RKO (cell line): Measurements from ENCODE around the gene CCDC91.

Experiments
- DNase-seq: peaks from one replicate; pipeline ENCODE4 v3.0.0-alpha.2; 2016; ENCODE audit warnings: low spot score

CCDC91 gene

DNA sequence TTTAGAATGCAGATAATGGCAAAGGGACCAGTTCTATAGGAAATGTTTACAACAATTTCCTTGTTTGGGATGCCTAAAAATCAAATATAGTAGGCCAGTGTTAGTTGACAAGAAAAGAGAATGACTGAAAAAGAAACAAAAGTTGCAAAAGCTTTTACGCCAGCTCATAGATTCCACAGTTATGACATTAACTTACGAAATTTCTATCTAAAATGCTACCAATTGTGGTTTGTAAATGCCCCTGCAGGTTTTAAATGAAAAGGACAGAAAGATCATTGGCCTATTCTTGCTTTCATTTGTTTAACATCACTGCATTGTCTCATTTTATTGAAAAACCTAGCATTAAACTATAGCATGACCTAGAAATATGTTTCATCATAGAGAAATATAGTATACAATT, 345.8 kb downstream of the CCDC91 start:
- DNase-seq, result peak; percentile 15

DNA sequence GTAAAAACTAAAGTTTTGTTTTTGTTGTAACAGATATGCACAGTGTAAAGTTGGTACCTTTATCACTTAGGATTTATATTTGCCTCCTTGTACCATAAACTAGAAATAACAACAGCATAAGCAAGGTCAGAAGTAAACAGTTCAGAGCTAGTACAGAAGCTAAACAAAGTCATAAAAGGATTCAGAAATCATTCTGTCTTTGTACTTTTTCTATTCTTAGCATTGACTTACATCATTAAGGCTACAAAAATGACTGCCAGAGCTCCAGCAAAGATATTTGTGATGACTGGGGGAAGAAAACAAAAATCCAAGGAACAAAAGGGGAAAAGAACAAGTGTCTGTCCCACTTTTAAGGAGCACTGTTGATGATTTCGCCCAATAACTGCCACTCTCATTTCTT, 347.2 kb downstream of the CCDC91 start:
- DNase-seq, result no peak

DNA sequence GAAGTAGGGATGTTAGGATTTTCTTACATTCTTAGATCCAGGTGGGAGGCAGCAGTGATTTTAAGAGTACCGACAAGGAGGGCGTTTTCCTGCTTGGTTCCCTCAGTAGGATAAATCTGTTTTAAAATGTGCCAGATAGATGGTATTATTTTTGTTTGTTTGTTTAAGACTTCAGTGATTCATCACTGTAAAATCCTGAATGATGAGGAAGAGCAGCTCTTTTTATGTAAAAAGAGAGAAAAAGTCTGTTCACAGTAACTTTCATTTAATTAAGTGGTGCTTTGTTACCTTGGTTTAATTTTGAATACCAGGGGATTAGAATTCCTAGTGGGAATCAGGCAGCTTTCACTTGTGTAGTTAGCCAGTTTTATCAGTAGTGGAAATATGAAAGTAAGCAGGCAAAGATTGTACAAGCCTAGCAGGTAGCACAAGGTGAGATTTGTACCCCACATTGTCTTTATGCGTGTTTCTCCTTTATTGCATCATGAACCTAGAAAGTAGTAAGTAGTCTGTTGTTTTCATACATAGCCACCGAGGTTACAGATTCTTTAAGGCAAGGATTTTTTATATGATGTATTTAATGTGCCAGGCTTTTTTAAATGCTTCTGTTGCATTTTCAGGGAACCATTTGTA, 349.6 kb downstream of the CCDC91 start:
- no peak for DNase-seq

DNA sequence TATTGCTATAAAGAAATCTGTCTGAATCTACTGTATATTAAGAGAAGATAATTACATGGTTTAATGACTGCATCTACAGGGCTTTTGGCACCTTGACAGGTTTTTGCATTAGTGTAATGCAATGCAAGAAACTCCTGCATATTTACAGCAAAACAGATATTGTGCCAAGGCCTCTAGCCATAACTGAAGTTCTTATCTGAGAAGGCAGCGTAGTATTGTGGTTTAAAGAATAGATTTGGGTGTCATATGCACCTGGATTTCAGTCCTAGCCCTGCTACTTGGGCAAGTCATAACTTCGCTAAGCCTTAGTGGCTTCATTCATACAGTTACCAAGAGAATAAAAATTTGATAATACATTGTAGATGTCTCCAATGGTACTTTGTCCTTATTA, 350.1 kb downstream of the CCDC91 start:
- DNase-seq, result no peak

DNA sequence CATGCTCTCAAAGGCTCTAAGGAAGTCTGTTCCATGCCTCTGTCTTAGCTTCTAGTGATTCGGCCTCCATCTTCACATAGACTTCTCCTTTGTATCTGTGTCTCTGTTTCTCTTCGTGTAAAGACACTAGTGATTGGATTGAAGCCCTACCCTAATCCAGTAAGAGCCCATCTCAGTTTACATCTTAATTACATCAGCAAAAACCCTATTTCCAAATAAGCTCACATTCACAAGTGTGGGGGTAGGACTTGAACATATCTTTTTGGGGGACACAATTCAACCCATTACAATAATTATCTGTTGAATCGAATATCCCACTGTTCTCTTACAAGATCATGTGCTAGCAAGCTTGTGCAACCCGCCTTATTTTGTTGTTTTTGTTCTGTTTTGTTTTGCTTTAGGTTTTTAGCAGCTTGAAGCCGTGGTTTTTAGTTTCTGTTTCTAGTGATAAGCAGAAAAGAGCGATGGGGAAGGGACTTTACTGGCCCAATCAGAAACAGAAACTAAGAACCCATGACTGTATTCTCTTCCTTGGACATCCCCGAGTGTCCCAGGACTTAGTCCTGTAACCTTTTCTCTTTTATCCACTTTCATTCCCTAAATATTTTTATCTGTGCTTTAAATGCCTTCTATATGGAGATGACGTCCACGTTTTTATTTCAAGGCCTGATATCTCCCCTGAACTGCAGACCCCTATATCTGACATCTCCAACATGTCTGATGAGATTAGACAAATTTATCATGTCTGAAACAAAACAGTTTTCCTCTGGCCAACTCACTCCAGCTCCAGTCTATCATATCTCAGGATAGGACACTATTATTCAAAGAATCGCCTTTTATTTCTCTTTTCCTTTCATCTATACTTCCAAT, 353.0 kb downstream of the CCDC91 start:
- no peak for DNase-seq

DNA sequence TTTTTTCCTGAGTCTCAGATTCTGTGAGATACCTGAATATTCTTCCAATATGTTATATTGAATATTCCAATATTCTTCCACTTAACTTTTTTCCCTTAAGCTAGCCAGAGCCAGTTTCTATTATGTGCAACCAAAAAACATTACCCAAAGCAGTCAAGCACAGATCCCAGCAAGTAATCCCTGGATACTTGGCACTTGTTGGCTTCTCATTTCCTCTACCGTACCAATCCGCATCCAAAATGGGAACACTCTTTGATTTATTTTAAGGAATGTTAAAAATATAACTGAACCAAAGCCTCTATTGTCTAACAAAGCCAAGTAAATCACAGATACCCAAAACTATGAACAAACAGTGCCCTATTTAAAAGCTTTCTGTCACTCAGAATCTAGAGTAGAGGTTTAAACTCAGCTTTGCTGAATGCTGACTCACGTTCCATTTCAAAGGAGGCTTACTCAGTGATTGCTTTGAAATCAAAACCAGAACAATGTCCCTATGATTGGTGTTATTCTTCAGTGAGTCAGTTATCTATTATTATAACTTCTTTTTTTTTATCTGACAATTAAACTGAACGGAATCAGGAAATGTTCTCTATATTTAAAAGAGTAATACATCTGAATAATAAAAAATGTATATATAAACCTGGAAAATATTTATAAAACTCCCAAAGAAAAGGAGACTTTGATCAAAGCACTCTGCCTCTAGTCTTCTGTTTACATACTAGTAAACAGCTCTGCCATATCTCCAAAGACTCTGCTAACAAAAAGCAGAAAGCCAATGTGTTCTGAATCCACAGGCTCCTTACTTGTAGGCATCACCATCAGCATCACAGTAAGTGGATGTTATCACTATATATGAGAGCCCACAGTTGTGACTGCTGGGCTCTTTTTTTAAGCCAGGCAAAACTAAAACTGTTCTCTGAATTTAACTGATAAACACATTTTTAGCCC, 360.8 kb downstream of the CCDC91 start:
- peak; percentile 38 for DNase-seq

DNA sequence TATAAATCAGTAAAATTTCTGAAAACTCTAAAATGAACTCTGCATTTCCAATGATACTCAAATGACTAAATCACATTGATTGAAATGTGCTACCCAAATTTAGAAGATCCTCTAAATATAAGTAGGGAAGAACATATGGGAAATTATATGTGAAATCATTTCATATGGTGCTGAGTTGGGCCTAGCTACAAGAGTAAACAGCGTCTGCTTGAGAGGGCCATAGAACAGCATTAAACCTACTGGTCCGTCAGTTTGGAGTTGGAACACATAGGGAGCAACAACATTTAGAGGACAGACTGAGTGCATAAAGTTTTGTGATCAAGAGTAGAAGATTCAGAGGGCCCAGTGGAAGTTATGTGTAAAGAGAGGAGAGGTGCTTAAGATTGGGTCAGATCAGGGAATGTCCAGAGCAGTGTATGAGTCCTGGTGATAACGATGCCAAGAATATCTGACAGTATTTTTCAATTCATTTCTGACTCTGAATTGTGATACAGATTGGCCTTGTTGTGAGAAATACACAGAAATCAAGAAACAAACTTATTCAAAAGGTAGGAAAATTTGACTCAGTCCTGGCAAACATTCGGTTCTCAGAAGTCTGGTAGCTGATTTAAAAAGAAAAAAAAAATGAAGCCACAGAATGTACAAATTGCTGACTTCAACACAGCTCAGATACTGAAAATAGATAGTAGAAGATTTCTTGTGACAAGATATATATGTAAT, 362.2 kb downstream of the CCDC91 start:
- no peak for DNase-seq

DNA sequence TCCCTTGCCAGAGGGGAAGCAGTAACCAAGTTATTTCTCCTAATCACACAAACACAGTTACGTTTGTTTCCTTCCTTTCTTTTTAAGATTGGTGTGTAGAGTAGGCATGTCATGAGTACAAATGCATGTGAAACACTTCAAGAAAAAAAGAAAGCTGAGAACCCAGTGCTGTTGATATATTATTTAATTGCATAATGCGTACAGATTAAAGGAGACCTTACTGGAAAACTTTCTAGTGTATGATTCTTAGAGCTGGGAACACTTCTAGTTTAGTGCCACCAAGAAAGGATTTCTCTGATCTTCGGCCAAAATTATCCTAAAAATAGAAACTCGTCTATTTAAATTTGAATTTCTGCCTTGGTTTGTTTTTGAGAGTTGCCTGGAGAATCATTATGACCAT, 365.5 kb downstream of the CCDC91 start:
- no peak for DNase-seq

DNA sequence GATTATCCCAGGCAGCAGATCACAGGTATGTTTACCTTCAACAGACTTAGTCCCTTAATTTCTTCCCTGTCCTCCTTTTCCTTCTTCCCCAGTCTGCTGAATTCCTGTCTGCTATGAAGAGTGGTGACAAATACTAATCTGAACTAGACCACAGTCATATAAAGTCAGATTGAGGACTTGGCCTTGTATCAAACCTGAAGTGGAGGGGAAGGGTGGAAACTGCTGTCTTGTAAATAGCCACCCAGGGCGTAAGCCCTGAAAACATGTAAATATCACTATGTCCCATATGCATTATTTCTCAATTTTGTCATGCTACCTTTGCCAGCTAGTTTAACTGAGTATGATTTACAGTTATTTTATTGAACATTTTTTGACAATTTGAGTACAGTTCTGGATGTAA, 368.0 kb downstream of the CCDC91 start:
- DNase-seq, result no peak

DNA sequence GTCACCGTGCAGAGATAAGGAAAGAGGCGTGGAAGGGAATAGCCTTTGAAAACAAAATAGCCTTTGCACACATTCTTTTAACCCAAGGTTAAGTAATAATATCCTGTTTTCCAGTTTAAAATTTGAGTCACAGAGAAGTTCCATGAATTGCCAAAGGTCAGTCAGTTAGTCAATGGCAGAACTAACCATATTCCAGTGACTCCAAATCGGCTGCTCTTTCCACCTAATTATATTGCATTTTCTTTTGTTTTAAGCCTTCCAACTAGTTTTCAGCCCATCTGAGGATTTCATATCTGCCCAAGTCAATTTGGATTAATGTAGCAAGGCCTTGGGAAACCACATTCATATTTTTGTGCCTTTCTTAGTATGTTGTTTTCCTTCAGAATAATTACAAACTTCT, 373.0 kb downstream of the CCDC91 start:
- DNase-seq, result no peak

DNA sequence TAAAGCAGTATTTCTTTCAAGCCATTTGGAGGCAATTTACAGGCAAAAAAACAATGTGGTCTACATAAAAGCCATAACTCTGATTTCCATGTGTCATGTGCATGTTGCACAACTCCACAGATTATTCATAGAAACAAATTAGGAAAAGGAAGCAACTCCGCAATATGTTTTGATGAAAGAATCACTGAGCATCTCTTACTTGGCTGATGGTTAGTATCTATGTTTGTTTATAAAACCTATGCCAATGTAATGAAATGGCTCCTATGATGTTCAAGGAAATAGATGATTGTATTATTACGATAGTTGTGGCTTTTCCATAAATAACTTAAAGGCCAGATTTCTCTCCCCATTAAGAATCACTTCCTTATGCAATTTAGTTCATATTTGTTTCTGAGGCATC, 373.7 kb downstream of the CCDC91 start:
- DNase-seq, result no peak

DNA sequence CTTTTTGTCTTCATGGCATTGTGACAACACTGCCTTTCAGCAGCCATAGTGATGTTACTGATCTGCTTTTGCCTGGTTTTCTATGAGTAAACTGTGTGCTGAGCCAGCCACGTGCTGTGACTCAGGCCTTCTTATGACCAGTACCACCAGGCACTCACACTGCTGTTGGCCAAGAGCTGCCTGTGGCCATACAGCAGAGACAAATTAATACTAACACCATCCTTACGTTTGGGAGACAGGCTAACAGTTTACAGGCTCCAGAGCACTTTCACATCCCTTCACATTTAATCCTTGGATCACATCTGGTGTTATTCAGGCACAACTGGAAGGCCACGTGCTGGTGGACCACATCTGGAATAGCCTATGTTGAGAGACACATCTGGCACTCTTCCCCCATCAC, 377.9 kb downstream of the CCDC91 start:
- DNase-seq, result peak; percentile 88

DNA sequence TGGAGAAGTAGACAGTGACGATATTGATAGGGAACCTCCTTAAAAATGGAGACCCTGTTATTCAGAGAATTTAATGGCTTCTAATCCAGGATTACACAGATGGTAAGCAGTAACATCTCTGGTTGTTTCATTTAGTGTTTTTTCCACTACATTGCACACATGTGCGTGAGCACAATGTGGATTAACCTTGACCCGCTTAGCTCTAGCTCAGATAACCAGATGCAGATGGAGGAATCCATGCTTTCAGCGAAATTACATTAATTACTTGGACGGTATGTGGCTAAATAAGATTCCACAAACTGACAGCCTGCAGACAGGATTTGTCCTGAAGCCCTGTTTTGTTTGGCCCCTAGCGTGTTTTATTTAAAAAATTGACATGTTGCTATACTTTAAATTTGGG, 378.4 kb downstream of the CCDC91 start:
- no peak for DNase-seq

DNA sequence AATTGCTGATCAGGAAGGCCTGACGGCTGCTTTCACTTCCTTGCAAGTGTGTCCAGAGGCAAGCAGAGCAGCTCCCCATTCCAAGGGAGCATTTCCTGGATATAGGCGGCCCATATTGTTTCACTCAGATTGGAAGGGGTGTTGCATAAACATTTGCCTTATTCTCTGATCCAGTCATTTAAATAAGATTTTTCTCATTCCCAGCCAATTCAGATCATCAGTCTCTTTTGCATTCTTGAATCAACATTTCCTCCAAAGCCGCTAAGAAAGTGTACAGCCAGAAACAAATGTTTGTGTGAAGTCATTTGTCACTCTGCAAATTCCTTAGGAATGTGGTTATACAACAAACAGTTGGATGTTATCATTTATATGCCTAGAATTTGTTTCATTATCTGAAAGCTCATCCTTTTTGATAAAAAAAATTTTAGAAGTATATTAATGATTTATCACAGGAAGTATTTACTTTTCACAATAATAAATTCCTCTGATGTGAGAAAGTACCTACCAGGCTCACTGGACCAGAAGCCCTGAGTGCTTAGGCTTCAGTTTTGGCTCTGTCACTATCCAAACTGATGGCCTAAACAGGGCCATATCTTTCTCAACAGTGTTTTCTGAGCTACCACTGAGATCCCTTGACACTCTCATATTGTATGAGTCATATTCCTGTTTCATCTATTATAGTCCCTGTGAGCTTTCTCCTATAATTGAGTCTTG, 379.6 kb downstream of the CCDC91 start:
- DNase-seq, result no peak

DNA sequence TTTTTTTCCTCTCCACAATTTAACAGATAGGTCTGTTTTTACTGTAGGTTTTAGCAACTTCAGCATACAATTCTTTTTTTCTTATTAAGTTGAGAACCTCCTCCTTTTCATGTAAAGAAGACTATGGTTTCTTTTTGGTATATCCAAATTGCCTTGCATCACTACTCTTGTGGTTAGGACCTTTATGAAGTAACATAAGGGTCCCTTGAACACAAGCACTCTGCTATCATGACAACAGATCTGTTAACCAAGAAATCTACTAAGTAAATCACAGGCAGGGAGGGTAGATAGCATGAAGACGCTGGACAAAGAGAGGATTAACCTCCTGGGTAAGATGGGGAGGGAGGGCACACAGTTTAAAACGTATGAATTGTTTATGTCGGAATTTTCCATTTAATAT, 380.6 kb downstream of the CCDC91 start:
- DNase-seq, result no peak

DNA sequence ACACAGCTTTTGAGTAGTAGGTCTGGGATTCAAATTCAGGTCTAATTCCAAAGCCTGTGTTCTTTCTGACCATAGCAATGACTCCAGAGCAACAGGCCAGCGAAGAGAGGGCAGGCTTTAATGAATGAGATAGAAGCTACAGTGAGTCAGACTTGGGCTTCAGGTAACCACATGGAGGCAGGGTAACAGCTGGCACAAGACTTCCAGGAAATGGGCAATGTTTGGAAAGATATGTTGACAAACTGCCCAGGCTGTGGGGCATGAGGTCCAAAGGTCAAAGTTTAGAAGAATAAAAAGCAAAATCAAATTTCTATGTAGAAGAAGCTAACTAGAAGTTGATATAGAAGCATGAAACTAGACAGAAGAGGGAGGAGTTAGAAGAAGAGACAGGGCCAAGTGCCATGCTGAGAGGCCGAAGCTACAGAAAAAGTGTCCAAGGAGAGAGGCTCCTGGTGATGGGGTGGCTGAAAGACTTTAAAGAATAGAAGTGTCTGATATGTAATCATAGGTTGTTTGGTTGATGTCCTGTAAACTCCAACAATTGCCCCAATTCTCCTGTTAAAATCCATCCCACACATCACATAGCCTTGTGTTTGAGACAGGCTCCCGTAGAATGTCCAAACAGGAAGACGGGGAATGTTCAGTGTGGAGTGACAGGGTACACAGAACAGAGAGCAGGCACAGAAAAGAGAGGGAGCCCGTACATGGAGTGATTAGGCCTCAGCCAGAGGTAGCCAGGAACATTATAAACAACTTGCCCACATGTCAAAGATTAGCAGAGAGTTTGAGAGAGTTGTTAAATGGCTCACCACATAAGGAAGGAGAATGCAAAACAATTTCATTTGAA, 384.7 kb downstream of the CCDC91 start:
- no peak for DNase-seq

DNA sequence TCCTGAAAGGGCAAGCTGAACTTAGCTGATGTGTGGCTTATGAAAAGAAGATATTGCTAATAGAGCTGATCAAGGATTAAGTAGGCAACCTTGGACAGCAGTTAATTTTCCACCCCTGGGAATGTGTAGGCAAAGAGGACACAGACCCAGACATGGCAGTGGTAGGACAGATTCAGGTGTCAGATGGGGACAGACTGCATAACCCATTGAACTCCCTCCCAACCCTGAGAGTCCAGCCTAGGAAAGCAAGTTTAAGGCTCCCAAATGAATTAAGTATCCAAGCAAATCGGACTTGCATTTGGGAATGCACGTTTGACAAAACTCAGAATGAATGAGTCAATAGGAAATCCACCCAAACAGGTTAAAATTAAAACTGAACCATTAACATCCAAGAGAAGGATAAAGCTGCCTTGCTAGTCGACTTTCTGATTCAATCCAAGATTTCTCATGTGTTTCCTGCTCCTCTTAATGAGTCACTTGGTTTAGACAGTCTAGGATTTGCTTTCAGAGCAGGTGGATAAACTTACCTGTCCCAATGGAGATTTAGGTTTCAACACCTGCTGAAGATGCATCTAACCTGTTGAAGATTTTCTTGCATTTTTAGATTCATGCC, 385.4 kb downstream of the CCDC91 start:
- no peak for DNase-seq

DNA sequence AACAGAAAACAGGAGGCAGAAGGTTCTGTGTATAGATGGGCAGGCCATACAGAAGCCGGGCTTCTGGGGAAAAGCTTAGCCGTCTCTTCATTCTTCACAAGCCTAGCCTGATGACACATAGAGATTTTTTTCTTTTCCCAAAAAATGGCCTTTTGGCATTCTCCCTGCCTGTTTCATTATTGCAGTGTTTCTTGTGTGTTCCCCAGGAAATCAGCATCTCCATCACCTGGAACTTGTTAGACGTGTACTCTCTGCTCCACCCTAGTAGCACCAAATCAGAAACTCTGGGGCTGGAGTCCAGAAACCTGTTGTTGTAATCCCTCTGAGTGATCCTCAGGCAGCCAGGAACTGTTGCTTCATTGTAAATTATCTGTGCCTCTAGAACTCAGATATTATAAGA, 388.1 kb downstream of the CCDC91 start:
- no peak for DNase-seq

DNA sequence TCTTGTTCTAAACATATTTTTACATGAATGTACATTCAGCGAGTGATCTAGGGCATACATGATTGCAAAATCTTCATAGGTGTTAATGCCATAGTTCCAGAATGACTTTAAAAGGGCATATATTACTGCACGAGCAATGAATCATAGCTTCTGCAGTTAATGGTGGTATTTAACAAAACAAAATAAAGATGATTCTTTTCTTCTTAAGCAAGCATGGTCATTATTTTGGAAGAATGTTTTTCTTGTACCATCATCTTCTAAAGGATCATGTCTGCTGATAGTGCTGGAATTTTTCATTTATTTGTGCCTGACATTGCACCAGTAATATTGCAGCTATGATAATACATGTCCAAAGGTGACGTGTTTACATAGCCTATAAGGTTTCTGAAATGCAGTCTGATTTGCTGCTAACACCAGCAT, 388.6 kb downstream of the CCDC91 start:
- no peak for DNase-seq
